ENCODE results near the gene MEIS2.

The MEIS2 gene

GRCh38 chr15:36925049-36925448 lies 175.3 kb downstream of the MEIS2 start:
- DNase-seq: no peak

- no peak for DNase-seq
These were observed 176.3 kb downstream of the MEIS2 start for GRCh38 chr15:36924034-36924433.

GRCh38 chr15:36921484-36922091 lies 178.8 kb downstream of the MEIS2 start:
- DNase-seq: no peak

DNA sequence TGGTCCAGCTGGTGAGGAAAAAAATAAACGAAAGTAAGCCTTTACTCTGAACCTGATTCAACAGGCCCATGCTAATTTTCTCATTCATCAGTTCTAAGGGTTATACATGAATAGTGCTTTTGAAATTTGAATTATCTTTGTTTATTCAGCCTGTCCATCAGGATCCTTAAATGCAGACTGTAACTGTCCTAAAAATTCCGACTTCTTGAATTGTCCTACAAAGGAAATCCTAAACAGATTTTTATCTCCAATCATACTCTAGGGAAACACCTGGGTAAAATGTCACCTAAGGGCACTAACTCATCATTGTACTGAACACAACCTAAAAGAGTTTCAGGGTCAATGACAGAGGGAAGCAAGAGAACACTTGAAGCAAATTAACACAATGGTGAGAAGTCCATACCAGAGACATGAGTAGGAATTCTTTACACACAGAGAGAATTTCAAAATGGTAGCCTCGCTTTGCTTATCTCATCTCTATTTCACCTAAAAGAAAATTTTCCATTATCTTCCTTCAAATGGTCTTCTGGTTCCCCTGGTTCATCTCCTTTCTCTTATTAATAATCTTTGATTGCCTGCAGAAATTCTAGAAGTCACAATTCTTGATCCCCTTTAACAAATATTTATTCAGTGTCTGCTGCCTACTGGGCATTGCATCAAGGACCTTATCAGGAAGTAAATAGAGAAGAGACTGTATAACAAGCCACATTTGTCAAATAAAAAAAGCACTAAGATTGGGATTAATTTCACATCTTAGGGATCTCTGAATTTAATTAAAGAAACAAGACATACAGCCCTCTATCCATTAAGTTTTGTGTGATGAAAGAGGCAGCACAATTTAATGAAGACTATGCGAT lies 182.7 kb downstream of the MEIS2 start:
- DNase-seq: no peak

DNA sequence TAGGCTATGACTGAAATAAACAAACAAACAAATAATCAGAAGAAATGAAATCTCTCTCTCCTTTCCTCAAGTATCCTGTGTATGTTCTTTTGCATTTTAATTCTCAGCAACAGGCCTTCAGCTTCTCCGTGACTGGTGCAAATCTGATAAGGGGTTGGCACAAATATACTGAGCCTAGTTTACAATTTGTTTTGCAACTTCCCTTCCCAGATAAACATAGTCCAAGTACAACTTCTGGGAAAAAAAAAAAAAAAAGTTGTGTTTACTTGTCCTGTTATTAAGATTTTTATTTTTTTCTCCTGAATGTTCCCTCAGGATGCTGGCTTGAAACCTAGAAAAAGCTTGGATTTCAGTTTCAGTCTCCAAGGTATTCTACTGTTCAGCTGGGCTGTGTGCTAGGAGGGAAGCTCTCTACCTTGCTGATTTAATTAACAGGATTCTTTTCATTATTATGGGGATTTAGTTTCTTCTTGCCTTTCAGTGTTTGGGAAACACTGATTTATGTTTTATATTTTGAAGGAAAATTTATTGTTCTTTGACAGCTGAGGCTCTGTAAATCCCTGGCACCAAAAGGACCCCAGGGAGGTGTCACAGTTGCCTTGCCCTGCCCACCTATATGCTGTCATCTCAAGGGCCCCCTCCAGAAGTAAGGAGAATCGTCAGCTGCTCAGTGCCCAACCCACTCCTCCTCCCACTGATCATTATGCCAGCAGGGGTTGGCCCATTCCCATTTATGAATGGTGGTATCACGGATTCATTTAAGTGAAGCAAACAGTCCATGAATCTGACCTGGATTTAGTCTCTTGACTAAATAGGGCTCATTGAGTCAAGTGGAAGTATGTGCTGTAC lies 185.2 kb downstream of the MEIS2 start:
- no peak for DNase-seq

DNA sequence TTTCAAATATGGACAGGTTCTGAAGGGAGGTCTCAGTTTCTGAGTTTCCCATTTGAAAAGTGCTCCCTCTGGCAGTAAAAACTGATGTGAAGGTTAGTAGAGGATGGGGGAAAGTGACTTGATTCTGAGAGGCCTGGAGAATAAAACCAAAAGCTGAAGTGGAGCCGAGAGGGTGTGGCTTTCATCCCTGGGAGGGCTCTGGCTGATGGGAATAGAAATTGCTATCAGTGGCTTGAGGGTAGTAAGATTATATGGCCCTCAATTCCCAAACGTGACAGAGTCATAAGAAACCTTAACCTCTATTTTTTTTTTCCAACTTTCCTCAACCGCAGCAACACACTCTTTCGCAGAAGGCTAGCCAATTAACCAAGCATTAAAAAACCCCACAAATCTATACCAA lies 185.9 kb downstream of the MEIS2 start:
- no peak for DNase-seq

GRCh38 chr15:36912311-36912712 lies 188.0 kb downstream of the MEIS2 start:
- no peak for DNase-seq

DNA sequence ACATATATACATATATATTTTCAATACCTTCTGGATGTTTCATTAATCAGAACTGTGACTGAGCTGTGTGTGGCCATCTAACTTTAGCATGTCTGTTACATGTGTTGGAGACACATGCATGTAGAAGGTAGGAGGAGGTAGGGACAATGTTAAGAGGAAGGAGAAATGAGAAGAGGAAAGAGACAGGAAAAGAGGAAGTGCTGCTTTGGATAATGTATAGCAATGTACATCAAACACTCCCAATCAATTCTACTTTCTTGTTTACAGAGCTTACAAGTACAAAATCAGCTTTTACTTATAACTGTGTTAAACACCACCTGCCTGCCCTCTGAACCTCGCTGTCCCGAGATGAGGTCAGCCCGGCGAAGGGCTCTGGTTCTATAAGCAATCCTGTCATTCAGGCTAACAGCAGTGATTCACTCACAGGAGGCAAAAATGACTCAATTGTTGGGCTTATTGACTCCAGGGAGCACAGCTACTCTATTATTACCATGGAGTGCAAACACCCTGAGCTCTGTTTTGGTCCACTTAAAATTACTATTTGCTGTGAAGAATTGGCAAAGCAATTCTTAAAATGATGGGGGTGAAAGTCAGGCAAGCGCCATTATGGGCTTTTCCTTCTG lies 188.9 kb downstream of the MEIS2 start:
- no peak for DNase-seq

DNA sequence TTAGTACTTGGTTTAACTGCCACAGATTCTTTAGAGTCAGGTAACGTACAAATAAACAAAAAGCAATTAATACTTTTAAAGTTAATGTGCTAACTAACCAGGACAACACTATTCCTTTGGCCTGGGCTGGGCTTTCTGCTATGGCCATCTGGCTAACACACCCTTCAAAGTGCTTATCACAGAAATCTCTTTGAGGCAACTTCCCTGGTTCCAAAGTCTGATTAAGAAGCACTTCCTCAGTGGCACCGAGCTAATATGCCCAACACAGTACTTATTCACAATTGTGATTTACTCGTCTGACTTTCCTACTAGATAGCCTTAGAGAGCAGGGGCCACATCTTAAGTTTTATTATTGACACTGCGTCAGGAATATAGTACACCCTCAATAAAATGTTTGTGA lies 191.4 kb downstream of the MEIS2 start:
- DNase-seq: no peak

DNA sequence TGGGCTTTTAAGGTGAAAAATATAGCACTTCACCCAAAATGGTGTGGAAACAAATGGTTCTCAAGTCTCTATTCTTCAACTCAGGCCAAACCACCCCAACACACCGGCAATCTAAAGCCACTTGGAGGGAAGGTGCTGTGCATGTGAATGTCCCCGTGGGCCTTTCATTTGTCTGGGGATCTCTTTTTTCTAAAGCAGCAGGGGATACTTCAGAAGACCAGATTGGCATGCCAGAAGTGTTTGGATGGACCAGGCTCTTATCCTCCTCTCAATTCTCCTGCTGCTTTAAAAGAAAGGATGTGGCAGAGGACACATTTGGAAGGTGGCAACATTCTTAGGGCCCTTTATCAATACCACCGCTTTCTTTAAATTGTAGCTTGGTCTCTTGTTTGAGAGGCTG lies 193.1 kb downstream of the MEIS2 start:
- DNase-seq: no peak

- no peak for DNase-seq
These were observed 194.4 kb downstream of the MEIS2 start for GRCh38 chr15:36905908-36906307.

DNA sequence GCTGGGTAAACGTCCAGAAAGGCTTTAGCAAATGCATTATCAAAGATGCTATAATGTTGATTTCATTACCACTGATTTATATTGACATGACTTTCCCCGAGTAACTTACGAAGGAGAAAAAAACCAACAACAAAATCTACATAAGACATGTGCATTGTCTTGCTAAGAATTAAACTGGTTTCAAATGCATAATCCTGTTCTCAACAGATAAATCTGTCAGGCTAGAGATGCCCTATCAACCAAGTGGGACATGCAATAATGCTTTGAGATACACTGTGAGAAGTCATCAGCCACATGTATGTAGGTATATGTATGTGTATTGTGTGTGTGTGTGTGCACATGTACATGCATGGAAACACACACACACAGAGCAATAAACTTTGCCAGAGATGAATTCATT lies 195.6 kb downstream of the MEIS2 start:
- no peak for DNase-seq

DNA sequence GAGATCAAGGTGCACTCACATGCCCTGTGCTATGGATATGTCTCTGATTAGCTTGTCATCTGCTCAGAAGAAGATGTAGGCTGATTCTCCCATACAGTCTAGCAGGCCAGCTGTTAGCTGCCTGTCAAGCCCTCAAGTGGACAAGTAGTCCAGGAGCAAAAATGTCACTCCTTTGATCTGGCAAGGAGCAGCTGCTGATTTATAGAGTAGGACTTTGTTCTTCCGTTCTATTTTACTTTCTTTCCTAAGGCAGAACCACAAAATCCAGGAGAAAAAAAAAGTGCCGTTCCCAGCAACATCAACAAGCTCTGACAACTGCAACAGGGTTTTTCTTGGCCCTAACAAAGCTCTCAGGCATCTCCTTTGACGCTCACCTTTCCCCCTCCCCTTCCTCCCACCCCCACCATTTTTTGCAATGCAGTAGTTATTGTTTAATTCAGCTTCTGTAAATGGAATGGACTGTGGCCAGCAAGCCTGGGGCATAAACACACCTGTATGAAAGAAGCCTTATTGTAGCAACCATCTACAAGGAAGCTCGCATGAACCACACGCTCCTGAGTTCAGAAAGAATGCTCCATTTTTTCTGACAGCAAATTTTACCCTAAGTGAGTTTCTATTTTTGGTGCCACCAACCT lies 196.3 kb downstream of the MEIS2 start:
- no peak for DNase-seq

DNA sequence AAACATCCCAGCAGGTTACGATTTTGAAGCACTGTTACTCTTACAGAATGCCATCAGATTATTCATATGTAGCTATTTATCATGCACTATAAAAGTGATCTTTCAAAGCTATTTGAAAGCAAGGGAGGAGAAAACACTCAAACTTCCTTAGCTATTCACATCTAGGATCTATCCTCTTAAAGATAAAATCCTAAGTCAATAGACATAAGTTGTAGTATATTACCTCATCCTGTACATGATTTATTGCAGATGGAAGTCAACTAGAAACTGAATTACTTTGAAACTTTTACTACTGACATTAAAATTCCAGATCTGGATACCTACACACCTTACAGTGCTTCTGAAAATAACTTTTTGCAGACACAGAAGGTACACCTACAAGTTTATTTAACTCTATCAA lies 197.2 kb downstream of the MEIS2 start:
- no peak for DNase-seq

- no peak for DNase-seq
These were observed 199.3 kb downstream of the MEIS2 start for GRCh38 chr15:36901012-36901411.

DNA sequence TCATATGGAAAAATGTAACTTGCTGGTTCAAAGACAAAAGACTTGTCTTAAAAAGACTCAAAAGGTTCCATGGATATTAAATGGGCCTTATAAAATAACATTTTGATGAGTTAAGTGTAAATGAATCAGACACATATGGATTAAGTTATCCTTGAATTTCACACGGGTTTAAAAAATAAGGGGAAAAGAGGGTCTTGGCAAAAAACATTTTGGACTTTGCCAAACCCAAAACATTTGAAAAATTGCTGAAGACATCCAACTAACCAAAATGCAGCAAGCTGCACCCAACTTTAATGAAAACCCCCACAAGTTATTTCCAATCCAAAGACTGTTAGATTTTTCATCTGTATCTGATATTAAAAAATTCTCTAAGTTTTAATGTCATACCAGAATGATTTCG lies 200.7 kb downstream of the MEIS2 start:
- no peak for DNase-seq

GRCh38 chr15:36898536-36899126 lies 201.7 kb downstream of the MEIS2 start:
- no peak for DNase-seq

DNA sequence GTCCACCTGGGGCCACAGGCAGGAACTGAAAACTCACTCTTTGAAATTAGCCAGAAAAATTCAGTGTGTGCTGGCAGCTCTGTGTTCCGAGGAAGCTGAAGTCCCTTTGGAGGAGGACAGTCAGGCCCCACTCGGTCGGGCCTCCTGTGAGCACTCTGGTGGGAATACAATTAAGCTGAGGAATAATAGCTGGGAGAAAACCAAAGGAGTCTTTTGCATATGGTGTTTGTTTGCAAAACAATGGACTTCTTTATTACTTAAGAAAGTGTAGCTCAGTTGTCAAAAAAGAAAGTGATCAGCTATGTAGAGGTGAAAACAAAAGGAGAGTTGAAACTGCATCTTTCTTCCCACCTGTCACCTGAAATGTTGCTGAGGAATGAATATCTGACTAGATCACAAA lies 202.5 kb downstream of the MEIS2 start:
- no peak for DNase-seq

DNA sequence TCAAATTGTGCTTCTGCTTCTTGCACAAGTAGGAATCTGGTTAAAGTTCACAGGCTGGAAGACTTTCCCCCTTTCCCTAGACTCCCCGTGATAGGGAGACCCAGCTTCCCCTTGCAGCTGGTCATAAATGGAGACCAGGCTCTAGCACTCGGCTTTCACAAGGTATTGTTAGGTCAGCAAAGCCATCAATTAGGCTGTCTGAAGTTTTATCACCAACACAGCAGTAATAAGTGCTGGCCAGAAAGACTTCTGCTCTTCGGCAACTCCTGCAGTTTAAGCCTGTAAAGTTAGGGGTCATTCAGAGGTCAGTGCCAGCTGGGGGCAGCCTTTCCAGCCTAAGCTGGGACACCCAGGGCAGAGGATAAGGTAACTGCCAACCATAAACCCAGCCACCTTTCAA lies 203.4 kb downstream of the MEIS2 start:
- DNase-seq: no peak

DNA sequence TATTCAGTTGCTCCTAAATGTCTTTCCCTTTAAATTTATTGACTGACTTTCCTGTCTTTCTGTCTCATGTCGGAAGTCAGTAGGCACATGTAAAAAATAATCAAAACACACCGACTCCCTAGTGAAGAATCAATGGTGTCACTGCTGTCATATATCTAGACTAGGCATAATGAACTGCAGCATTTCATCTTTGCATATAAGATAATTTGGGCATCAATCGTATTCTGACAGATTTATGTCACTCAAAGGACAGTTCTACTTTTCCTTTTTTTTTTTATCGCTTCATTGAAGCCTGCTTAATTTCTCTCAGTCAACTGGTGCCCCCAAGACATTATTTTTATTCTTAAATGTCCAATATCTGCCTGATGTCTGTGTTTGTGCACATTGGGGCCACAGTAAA lies 206.3 kb downstream of the MEIS2 start:
- DNase-seq: no peak

DNA sequence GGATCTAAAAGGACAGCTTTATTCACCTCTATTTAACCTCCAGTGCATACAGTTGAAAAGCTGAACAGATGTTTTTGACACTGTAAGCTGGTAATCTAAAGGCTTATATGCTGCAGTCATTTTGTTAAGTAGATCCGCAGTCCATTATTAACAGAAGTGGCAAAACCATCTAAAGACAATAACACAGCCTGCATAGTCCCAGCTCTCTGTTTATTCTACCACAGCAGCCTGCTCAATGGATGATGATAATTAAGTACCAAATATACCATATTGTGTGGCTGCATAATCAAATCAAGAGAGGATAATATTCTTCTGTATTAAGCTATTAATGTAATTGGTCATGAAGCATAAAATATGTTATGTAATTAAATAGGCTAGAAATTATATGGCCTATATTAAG lies 207.1 kb downstream of the MEIS2 start:
- DNase-seq: no peak

Data from activated CD8-positive, alpha-beta memory T cell treated with anti-CD3 and anti-CD28 coated beads for 24 hours (primary cell).